OCI-LY1 (cell line): ENCODE results near the gene PTPRM.

Experiments used
- H2AFZ ChIP-seq: fragments of 200-600 bp; sonication (generic), shearing (Covaris generic); 2 replicates; pipeline ENCODE4 v1.6.0; 2014; ENCODE audit warnings: antibody characterized with exemption, mild to moderate bottlenecking, low read length
- H3F3A ChIP-seq: fragments of 200-600 bp; sonication (generic), shearing (Covaris generic); 2 replicates; pipeline ENCODE4 v1.6.0; 2014; ENCODE audit warnings: mild to moderate bottlenecking, antibody characterized with exemption, low read length, moderate library complexity; ENCODE audit not compliant: insufficient read depth
- H3K27ac ChIP-seq: fragments of 200-600 bp; sonication (generic); 2 replicates; pipeline ENCODE4 v1.5.1; 2014; ENCODE audit warnings: low read length, mixed run types, mild to moderate bottlenecking, low read depth; ENCODE audit not compliant: poor library complexity, severe bottlenecking
- H3K27me3 ChIP-seq: fragments of 200-600 bp; sonication (generic); 2 replicates; pipeline ENCODE4 v1.6.0; 2014; ENCODE audit warnings: antibody characterized with exemption, mild to moderate bottlenecking, low read length, moderate library complexity; ENCODE audit not compliant: insufficient read depth
- H3K36me3 ChIP-seq: fragments of 200-600 bp; sonication (generic); 2 replicates; pipeline ENCODE4 v1.6.1; 2014; ENCODE audit warnings: mild to moderate bottlenecking, antibody characterized with exemption, low read length, moderate library complexity, mixed read lengths; ENCODE audit not compliant: insufficient read depth
- H3K4me1 ChIP-seq: fragments of 200-600 bp; sonication (generic); 2 replicates; pipeline ENCODE4 v1.5.1; 2014; ENCODE audit warnings: mild to moderate bottlenecking, low read length, moderate library complexity; ENCODE audit not compliant: insufficient read depth, severe bottlenecking
- H3K4me2 ChIP-seq: fragments of 200-600 bp; sonication (generic), shearing (Covaris generic); 2 replicates; pipeline ENCODE4 v1.6.1; 2014; ENCODE audit warnings: low read length
- H3K4me3 ChIP-seq: fragments of 200-600 bp; sonication (generic); 2 replicates; pipeline ENCODE4 v1.5.1; 2014; ENCODE audit warnings: low read length, low read depth, mild to moderate bottlenecking, mixed read lengths; ENCODE audit not compliant: poor library complexity, severe bottlenecking
- H3K79me2 ChIP-seq: fragments of 200-600 bp; shearing (Covaris generic); 2 replicates; pipeline ENCODE4 v1.6.1; 2016; ENCODE audit warnings: mixed run types, low read length, mixed read lengths; ENCODE audit not compliant: insufficient read depth
- H3K9ac ChIP-seq: fragments of 200-600 bp; sonication (generic), shearing (Covaris generic); 2 replicates; pipeline ENCODE4 v1.6.1; 2014; ENCODE audit warnings: mild to moderate bottlenecking, low read length, mixed read lengths
- H3K9me2 ChIP-seq: fragments of 200-600 bp; sonication (generic), shearing (Covaris generic); 2 replicates; pipeline ENCODE4 v1.6.1; 2014; ENCODE audit warnings: low read depth, mild to moderate bottlenecking, low read length, mixed read lengths
- H3K9me3 ChIP-seq: fragments of 200-600 bp; shearing (Covaris generic); 2 replicates; pipeline ENCODE4 v1.6.1; 2014; ENCODE audit warnings: low read length, mixed read lengths
- H4K20me1 ChIP-seq: fragments of 200-600 bp; sonication (generic), shearing (Covaris generic); 2 replicates; pipeline ENCODE4 v1.6.0; 2016; ENCODE audit warnings: mild to moderate bottlenecking, low read length; ENCODE audit not compliant: insufficient read depth
- EZH2 ChIP-seq: fragments of 200-600 bp; sonication (generic), shearing (Covaris generic); IDR thresholded peaks from 2 replicates; pipeline ENCODE4 v1.8.0; 2017; ENCODE audit warnings: borderline replicate concordance, mixed run types, mild to moderate bottlenecking, antibody characterized with exemption, low read length, moderate library complexity, mixed read lengths
- TF ChIP-seq, protein P1 (sequence below): fragments of 200-600 bp; sonication (generic), shearing (Covaris generic); IDR thresholded peaks from 2 replicates; pipeline ENCODE4 v1.5.1; 2017; ENCODE audit warnings: mild to moderate bottlenecking, antibody characterized with exemption, low read length, moderate library complexity, mixed read lengths

The PTPRM gene

DNA sequence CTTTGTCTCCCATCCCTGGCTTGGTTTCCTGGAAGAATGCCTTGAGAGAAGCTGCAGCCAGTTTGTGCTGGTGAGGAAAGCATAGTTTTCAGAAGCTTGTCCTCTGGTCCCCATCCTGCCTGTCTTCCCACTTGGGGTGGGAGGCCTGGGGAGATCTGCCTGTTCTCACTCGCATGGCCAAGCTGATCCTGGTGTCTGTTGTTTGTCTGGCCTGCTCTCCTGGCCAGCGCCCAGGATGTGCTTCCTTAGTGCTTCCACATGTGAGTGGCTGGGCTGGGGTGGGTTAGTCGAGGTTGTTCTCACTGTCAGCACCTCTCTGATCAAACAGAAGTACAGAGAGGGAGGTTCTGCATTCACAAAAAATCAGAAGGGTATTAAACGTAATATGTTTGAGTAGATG is 49.5 kb downstream of the PTPRM start:
- H3K9ac ChIP-seq, result no peak overlapping the region
- H3K27ac ChIP-seq, result no peak overlapping the region
- TF ChIP-seq EZH2, result no peak
- TF ChIP-seq, protein P1, sequence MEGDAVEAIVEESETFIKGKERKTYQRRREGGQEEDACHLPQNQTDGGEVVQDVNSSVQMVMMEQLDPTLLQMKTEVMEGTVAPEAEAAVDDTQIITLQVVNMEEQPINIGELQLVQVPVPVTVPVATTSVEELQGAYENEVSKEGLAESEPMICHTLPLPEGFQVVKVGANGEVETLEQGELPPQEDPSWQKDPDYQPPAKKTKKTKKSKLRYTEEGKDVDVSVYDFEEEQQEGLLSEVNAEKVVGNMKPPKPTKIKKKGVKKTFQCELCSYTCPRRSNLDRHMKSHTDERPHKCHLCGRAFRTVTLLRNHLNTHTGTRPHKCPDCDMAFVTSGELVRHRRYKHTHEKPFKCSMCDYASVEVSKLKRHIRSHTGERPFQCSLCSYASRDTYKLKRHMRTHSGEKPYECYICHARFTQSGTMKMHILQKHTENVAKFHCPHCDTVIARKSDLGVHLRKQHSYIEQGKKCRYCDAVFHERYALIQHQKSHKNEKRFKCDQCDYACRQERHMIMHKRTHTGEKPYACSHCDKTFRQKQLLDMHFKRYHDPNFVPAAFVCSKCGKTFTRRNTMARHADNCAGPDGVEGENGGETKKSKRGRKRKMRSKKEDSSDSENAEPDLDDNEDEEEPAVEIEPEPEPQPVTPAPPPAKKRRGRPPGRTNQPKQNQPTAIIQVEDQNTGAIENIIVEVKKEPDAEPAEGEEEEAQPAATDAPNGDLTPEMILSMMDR, result no peak
- H3K79me2 ChIP-seq, result no peaks in the 10 kb centered on the region
- no peaks in the 10 kb centered on the region for H3K9me2 ChIP-seq
- no peaks in the 10 kb centered on the region for H4K20me1 ChIP-seq
- H3K27me3 ChIP-seq, result no peaks in the 10 kb centered on the region
- no peaks in the 10 kb centered on the region for H3K4me1 ChIP-seq
- no peaks in the 10 kb centered on the region for H3K9me3 ChIP-seq
- H3F3A ChIP-seq, result no peaks in the 10 kb centered on the region
- no peak overlapping the region for H3K4me3 ChIP-seq
- H2AFZ ChIP-seq, result no peak overlapping the region
- H3K36me3 ChIP-seq, result no peaks in the 10 kb centered on the region
- H3K4me2 ChIP-seq, result no peak overlapping the region

DNA sequence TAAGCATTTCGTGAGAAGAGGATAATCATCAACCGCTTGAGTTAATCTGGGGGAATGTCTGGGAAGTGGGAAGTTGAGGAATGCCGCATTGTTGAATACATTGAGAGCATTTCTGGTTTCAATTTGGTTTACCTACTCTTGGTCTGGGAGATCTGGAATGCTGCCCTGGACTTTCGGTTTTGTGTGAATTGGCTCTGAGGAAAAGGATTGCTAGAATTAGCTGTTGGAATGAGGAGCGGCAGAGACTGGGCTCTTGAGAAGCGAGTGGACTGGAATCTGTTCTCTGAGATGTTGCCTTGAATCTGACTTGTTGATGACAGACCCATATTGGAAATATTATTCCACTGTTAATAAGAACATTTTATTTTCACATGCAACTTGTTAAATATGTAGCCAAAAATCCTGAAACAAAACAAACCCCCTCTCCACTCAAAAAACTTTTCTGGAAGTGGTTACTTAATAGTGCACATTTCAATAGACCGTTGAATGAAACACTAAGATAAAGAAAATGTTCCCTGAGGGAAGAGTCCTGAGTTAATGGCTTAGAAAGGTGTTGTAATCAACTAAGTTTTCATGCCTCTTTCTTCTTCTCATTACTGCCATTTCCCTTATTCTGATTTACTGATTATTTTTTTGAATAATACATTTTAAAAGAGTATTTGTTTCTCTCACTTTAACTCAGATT is 50.8 kb downstream of the PTPRM start:
- H3K9me3 ChIP-seq, result no peaks in the 10 kb centered on the region
- no peaks in the 10 kb centered on the region for H3K4me1 ChIP-seq
- H3K27me3 ChIP-seq, result no peaks in the 10 kb centered on the region
- no peak overlapping the region for H3K9ac ChIP-seq
- H3K27ac ChIP-seq, result no peak overlapping the region
- no peak overlapping the region for H3K4me3 ChIP-seq
- TF ChIP-seq EZH2, result no peak
- TF ChIP-seq, protein P1, result no peak
- no peaks in the 10 kb centered on the region for H3K36me3 ChIP-seq
- H2AFZ ChIP-seq, result no peak overlapping the region
- H3K79me2 ChIP-seq, result no peaks in the 10 kb centered on the region
- H3F3A ChIP-seq, result no peaks in the 10 kb centered on the region
- no peaks in the 10 kb centered on the region for H3K9me2 ChIP-seq
- H3K4me2 ChIP-seq, result no peak overlapping the region
- H4K20me1 ChIP-seq, result no peaks in the 10 kb centered on the region

DNA sequence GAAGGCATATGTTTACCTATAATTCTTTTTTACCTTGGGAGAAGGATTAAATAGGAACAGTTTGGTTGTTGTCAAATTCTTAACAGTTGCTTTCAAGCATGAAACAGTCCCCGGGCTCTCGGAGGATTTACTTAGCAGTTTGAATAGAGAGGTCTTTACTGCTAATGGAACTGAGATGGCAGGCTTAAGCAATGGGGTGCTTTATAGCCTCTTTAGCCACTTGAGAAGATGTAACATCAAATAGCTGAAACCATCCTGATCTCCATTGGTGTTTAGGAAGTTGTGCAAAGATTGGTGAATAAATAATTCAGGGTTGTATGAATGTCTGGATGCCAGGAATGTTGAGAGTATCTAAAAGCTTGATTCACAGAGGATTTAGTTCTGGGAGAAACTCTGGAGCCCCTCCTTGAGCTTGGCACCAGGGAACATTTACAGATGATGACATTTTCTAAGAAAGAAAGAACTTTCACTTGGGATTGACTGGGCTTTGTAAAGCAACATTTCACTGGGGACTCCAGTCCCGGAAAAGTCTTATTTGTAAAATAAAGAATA is 51.9 kb downstream of the PTPRM start:
- no peaks in the 10 kb centered on the region for H3K9me3 ChIP-seq
- no peak overlapping the region for H3K27ac ChIP-seq
- no peak overlapping the region for H3K4me2 ChIP-seq
- no peaks in the 10 kb centered on the region for H3K36me3 ChIP-seq
- TF ChIP-seq EZH2, result no peak
- TF ChIP-seq, protein P1, result no peak
- H3K9me2 ChIP-seq, result no peaks in the 10 kb centered on the region
- H3K4me1 ChIP-seq, result no peaks in the 10 kb centered on the region
- H3F3A ChIP-seq, result no peaks in the 10 kb centered on the region
- no peaks in the 10 kb centered on the region for H3K27me3 ChIP-seq
- H3K79me2 ChIP-seq, result no peaks in the 10 kb centered on the region
- no peaks in the 10 kb centered on the region for H4K20me1 ChIP-seq
- no peak overlapping the region for H3K9ac ChIP-seq
- no peak overlapping the region for H2AFZ ChIP-seq
- H3K4me3 ChIP-seq, result no peak overlapping the region
